Stomach smooth muscle (tissue), 2 donors: ENCODE measurements around the gene ADRA2C.
"Not testable (repeated sequence)": the region's sequence is repeated elsewhere in the genome, so short reads cannot be mapped to it uniquely, and the experiment has no call there.

ENCODE experiments used
- H3K27ac ChIP-seq: one replicate; pipeline ENCODE4 v1.7.0; 2013; ENCODE audit warnings: mild to moderate bottlenecking, low read length, inconsistent platforms
- H3K27me3 ChIP-seq, 2 donors: one replicate each; pipeline ENCODE4 v1.7.0; 2013; ENCODE audit warnings: low read length in 2 of 2; ENCODE audit not compliant: insufficient read depth in 2 of 2, control insufficient read depth in 1 of 2
- H3K36me3 ChIP-seq, 2 donors: one replicate each; pipeline ENCODE4 v1.7.0; 2013; ENCODE audit warnings: low read length in 2 of 2; ENCODE audit not compliant: control insufficient read depth in 2 of 2, insufficient read depth in 2 of 2
- H3K4me1 ChIP-seq: one replicate; pipeline ENCODE4 v1.7.0; 2013; ENCODE audit warnings: low read length; ENCODE audit not compliant: control insufficient read depth, insufficient read depth
- H3K4me3 ChIP-seq, 2 donors: one replicate each; pipeline ENCODE4 v1.7.0; 2013; ENCODE audit warnings: low read length in 2 of 2
- H3K9ac ChIP-seq, 2 donors: one replicate each; pipeline ENCODE4 v1.7.0; 2013; ENCODE audit warnings: low read length in 2 of 2, mild to moderate bottlenecking in 1 of 2
- H3K9me3 ChIP-seq, 2 donors: one replicate each; pipeline ENCODE4 v1.7.0; 2013; ENCODE audit warnings: low read length in 2 of 2; ENCODE audit not compliant: control insufficient read depth in 2 of 2
- donor health status: healthy.
- donor health status: Pancreatic carcinoma.

ADRA2C gene

GRCh38 chr4:3808597-3808996 lies 42.4 kb downstream of the ADRA2C start:
- no peaks in the 10 kb centered on the region for H3K36me3 ChIP-seq
- no peak overlapping the region for H3K4me3 ChIP-seq
- no peaks in the 10 kb centered on the region for H3K9me3 ChIP-seq
- no peaks in the 10 kb centered on the region for H3K4me1 ChIP-seq
- no peak overlapping the region for H3K9ac ChIP-seq
- H3K27me3 ChIP-seq = peaks cover 2 to 6% of the 10 kb centered on the region in 2 donors
- H3K27ac ChIP-seq = no peak overlapping the region

GRCh38 chr4:3809028-3809427 lies 42.8 kb downstream of the ADRA2C start:
- H3K9me3 ChIP-seq = no peaks in the 10 kb centered on the region
- H3K27me3 ChIP-seq = peaks cover 2 to 6% of the 10 kb centered on the region in 2 donors
- H3K4me1 ChIP-seq = no peaks in the 10 kb centered on the region
- no peaks in the 10 kb centered on the region for H3K36me3 ChIP-seq
- no peak overlapping the region for H3K4me3 ChIP-seq
- H3K9ac ChIP-seq = no peak overlapping the region
- H3K27ac ChIP-seq = no peak overlapping the region

GRCh38 chr4:3809451-3810110 lies 43.4 kb downstream of the ADRA2C start:
- Histone ChIP-seq H3K9ac (no peak overlapping the region), H3K4me1 (no peaks in the 10 kb centered on the region), H3K9me3 (no peaks in the 10 kb centered on the region), H3K4me3 (no peak overlapping the region), H3K27me3 (peaks cover 2 to 6% of the 10 kb centered on the region in 2 donors), H3K36me3 (no peaks in the 10 kb centered on the region), H3K27ac (no peak overlapping the region)

GRCh38 chr4:3810111-3810680 lies 44.0 kb downstream of the ADRA2C start:
- no peaks in the 10 kb centered on the region for H3K4me1 ChIP-seq
- H3K36me3 ChIP-seq = no peaks in the 10 kb centered on the region
- H3K4me3 ChIP-seq = no peak overlapping the region
- H3K27me3 ChIP-seq = peaks cover 2 to 6% of the 10 kb centered on the region in 2 donors
- no peak overlapping the region for H3K9ac ChIP-seq
- no peak overlapping the region for H3K27ac ChIP-seq
- no peaks in the 10 kb centered on the region for H3K9me3 ChIP-seq

- Histone ChIP-seq H3K27ac (no peak overlapping the region), H3K27me3 (peaks cover 2 to 6% of the 10 kb centered on the region in 2 donors), H3K9me3 (no peaks in the 10 kb centered on the region), H3K4me3 (no peak overlapping the region), H3K4me1 (no peaks in the 10 kb centered on the region), H3K9ac (no peak overlapping the region), H3K36me3 (no peaks in the 10 kb centered on the region)
Observed at GRCh38 chr4:3810796-3811485, 44.8 kb downstream of the ADRA2C start.

GRCh38 chr4:3811621-3812020 lies 45.4 kb downstream of the ADRA2C start:
- peaks cover 2 to 6% of the 10 kb centered on the region in 2 donors for H3K27me3 ChIP-seq
- no peaks in the 10 kb centered on the region for H3K4me1 ChIP-seq

GRCh38 chr4:3812211-3812934 lies 46.2 kb downstream of the ADRA2C start:
- Histone ChIP-seq H3K27ac (no peak overlapping the region), H3K9ac (no peak overlapping the region), H3K4me3 (no peak overlapping the region), H3K4me1 (no peaks in the 10 kb centered on the region), H3K36me3 (no peaks in the 10 kb centered on the region), H3K9me3 (peaks cover 0 to 8% of the 10 kb centered on the region in 2 donors), H3K27me3 (peaks cover 2 to 5% of the 10 kb centered on the region in 2 donors)

More at GRCh38 chr4:3811621-3812020, 45.4 kb downstream of the ADRA2C start:
- Histone ChIP-seq H3K27ac (no peak overlapping the region), H3K36me3 (no peaks in the 10 kb centered on the region), H3K9ac (no peak overlapping the region), H3K4me3 (no peak overlapping the region), H3K9me3 (peaks cover 0 to under 1% of the 10 kb centered on the region in 2 donors)

- H3K36me3 ChIP-seq = no peaks in the 10 kb centered on the region
- H3K27me3 ChIP-seq = peaks cover 0 to 2% of the 10 kb centered on the region in 2 donors
- no peak overlapping the region for H3K4me3 ChIP-seq
- H3K9ac ChIP-seq = no peak overlapping the region
- peaks cover 0 to 8% of the 10 kb centered on the region in 2 donors for H3K9me3 ChIP-seq
- H3K4me1 ChIP-seq = no peaks in the 10 kb centered on the region
- H3K27ac ChIP-seq = no peak overlapping the region
Observed at GRCh38 chr4:3813151-3814052, 47.2 kb downstream of the ADRA2C start.

GRCh38 chr4:3814053-3814570 lies 47.9 kb downstream of the ADRA2C start:
- H3K27ac ChIP-seq = no peak overlapping the region
- H3K4me3 ChIP-seq = no peak overlapping the region
- no peaks in the 10 kb centered on the region for H3K36me3 ChIP-seq
- H3K9me3 ChIP-seq = peaks cover 0 to 8% of the 10 kb centered on the region in 2 donors
- H3K9ac ChIP-seq = no peak overlapping the region
- H3K4me1 ChIP-seq = no peaks in the 10 kb centered on the region
- peaks cover 0 to 2% of the 10 kb centered on the region in 2 donors for H3K27me3 ChIP-seq

- H3K27ac ChIP-seq, H3K27me3 ChIP-seq, H3K36me3 ChIP-seq, H3K9me3 ChIP-seq, H3K9ac ChIP-seq, H3K4me3 ChIP-seq, H3K4me1 ChIP-seq: not testable (repeated sequence)
Observed at GRCh38 chr4:3814838-3815237, 48.7 kb downstream of the ADRA2C start.
